GM18499 (cell line): ENCODE data around the gene SPATA3.

Experiments used
- ATAC-seq: cut with Tn5 transposase; IDR thresholded peaks from one replicate; pipeline ENCODE4 v1.9.1; 2021; ENCODE audit warnings: moderate number of reproducible peaks; ENCODE audit not compliant: insufficient read depth, unreplicated experiment

Gene SPATA3

GRCh38 chr2:230995821-230996220 is at the start of gene SPATA3:
TSS of gene SPATA3 (plus strand) at chr2:230996121. CDS start at chr2:230996234, 113 bp downstream.
- ATAC-seq: no peak

GRCh38 chr2:230946429-230947234 is 49.3 kb upstream of the SPATA3 start:
- no peak for ATAC-seq

GRCh38 chr2:230947235-230947576 is 48.7 kb upstream of the SPATA3 start:
- no peak for ATAC-seq

DNA sequence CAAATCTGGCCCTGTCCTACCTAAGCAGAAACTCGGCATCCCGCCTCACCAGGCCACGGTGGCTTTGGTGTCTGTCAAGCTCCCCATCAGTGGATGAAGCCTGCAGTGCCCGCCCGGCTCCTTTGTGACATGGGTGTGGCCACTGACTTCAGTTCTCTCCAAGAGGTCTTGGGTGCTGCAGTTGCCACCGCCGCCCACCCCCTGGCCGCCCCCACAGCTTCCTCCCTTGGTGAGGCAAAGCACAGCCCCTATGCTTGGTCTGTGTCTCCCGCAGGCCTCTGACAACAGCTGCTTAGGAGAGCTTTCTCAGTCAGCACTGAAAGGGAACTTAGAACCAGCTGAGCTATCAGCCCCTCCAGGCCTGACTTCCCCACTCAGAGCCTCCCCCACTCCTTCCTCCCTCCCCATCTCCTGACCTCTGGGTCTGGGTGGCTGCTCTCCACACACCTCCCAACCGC is 48.0 kb upstream of the SPATA3 start:
- ATAC-seq: no peak

DNA sequence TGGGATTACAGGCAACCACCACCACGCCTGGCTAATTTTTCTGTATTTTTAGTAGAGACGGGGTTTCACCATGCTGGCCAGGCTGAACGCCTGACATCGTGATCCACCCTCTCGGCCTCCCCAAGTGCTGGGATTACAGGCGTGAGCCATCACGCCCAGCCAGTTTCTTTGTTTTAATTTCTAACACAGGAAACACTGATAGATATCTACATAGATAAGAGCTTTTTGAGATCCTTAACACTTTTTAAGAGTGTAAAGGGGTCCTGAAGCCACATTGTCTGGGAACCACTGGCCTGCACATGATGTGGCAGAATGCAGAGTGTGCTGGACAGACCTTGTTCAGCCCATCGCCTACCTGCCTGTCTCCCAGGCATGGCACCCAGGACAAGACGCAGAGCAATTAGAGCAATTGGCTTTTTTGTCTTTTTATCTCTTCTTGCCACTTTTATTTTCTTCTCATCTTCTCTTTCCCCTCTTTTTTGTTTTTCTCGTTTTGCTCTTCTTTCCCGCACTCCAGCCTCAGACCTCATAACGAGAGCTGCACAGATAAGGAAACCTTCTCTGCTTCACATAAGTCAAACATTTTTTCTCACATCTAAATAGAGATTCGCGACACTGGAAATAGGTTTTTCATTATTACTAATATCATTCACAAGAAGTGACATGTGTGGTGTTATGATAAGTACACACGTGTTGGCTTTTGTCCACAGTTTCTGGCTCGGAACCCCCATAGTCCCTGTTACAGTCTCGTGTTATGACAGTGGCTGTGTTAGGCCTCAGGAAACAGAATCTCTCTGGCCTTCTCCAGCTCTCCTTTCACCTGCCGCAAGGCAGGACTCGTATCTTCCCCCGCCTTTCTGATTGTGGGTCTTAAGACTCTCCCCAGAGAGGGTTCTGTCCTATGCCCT is 45.7 kb upstream of the SPATA3 start:
- peak; percentile 35 for ATAC-seq

GRCh38 chr2:230950874-230951339 is 45.0 kb upstream of the SPATA3 start:
- no peak for ATAC-seq

DNA sequence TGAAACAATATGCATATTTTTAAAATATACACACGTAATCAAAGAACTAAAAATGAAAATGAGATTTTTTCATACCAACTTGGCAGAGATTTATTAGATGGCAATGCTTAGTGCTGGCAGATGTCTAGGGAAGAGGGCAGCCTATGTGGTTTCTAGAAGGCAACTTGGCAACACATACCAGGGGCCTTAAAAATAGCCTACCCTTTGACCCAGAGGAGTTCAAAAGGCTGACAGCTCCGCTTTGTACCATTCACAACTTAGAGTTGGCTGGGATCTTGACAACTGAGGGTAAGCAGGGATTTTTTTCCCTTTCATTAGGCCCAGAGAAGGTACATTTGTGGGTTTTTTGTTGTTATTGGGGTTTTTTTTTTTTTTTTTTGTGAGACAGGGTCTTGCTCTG is 44.5 kb upstream of the SPATA3 start:
- no peak for ATAC-seq

- no peak for ATAC-seq
Measured at GRCh38 chr2:230952226-230952956, 43.5 kb upstream of the SPATA3 start.

DNA sequence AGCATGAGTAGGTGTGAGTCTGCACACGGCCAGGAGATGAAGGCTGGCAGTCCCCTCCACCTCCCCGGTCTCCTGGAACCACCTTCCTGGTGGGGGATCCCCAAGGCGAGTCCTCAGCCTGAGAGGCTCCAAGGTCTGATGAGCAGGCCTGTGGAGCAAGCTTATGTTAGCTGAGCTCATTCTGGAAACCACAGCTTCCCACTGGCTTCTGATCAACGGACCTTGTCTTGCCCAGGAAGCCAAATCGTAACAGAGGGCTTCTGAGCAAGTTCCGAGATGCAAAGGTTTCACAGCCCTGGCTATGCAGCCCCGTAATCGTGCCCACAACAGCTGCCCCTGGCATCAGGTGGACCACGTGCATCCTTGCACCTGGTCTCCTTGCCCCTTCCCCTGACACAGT is 42.1 kb upstream of the SPATA3 start:
- ATAC-seq: no peak

- ATAC-seq: no peak
Measured at GRCh38 chr2:230954746-230955145, 41.2 kb upstream of the SPATA3 start.

DNA sequence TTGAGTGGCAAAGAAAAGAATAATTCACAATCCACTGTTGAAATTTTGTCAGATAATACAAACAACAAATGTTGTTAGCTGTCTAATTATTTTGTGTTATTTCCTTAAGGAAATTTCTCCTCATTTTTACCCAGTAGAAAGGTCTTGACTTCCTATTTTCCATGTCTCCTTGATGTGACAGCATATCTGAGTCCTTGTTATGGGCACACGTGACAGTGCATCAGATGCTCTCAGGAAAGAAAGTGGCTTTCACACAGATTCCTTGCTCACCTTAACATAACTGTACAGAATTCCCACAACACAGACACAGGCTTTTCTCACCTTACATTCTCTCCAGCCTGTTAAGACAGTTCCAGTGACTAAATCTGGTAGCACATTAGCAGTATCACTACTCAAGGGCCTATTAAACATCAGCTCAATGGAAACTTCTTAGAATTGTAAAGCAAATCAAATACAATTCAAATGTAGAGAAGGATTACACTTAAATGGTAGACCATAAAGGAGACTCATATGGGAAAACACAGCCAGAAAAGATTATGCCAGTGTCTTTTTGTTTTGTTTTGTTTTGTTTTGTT is 40.7 kb upstream of the SPATA3 start:
- ATAC-seq: no peak

DNA sequence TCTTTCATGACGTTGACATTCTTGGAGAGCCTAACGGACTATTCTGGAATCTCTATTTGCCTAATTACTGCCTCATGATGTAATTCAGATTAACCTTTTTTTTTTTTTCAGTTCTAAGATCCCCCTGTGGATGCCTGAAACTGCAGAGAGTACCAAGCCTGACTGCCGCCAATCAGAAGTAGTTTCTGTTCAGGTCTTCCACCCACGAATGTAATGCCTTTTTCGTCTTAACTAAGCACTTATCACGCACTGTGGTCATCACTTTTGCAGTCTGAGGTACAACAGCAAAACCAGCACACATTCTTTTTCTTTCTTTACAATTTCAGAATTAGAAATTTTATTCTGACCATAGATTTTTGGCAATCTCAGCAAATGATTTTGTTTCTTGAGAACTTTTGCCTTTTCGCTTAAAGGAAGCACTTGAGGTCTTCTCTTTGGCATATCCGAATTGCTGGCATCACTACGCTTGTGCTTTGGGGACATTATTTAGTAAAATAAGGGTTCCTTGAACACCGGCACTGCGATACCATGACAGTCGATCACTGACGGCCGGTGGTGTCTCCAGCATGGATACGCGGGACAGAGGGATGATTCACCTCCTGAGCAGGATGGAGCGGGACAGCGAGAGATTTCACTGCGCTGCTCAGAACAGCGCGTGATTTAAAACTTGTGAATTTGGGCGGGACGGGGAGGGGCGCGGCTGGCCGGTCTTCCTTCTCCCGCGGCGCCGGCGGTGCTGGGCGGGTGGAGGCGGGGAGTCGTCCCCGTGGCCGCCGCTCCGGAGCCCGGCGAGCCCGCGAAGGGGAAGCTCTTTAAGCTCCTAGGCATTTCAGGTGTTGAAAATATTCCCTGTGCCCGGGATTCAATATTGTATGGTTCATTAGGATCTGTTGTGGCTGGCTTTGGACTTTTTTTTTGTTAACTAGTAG is 38.8 kb upstream of the SPATA3 start:
- ATAC-seq: peak; percentile 51

DNA sequence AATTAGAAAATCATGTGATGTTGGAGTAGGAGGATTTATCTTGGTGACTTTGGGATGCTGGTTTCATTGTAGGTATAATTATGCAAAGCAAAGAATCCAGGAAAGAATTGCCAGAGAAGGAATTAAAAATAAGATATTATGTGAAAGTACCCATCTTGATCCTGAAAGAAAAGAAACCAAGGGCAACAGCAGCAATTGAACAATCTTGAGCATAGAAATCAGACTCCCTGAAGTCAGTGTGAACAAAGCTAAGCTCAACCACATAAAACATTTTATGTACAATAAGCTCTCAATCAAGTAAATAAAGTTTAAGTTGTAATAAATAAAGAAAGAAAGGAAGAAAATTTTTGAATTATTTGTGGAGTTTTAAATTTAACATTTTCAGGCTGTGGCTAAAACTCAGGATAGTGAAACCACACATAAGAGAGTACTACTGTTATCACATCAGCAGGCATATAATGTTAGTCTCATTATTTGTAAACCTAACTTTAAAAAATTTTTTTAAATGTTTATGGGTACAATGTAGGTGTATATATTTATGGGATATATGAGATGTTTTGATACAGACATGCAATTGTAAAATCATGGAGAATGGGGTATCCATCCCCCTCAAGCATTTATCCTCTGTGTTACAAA is 38.0 kb upstream of the SPATA3 start:
- ATAC-seq: no peak

DNA sequence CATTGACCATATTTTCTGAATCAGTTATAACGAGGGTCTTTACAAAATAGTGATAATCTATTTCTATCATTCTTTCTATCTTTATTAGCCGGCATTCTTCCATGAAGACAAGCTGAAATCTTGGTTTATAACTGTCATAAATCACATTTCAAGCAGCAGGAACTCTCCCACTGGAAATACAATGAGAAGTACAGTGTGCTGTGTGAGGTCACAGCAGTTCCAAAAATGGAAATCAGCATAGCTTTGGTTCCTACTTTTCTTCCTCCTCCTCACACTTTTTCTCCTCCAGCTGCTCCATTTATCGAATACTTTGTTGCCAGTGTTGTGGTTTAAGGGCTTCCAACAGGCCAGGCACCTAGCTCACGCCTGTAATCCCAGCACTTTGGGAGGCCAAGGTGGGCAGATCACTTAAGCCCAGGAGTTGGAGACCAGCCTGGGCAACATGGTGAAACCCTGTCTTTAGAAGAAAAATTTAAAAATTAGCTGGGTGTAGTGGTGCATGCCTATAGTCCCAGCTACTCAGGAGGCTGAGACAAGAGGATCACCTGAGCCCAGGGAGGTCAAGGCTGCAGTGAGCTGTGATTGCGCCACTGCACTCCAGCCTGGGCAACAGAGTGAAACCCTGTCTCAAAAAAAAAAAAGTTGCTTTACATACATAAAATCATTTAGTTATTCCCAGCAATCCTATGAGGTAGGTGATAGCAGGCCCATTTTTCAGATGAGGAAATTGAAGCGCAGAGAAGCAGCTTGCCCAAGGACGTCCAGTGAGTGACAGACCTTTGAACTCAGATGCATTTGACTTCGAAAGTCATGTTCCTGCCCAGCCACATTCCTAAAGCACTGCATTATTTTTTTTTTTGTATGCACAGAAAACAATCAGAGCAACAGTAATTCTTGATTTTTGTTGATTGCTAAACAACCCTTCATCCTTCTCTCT is 36.8 kb upstream of the SPATA3 start:
- no peak for ATAC-seq

DNA sequence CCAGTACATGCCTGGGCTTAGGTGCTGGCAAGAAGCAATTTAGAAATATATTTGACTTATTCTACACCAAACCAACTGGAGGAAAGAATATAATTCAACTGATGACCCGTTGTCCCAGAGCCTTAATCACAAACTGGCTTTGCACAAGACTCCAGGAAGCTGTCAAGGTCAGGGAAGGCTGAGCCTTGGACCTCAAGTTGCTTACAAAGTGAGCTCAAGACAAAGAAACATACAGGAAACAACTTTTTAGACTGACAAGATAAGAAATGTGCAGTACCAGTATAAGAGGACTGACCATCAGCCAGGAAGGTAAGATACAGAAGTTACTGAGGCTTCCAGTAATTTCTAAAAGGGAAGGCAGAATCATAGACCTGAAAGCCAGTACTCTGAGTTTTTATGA is 35.9 kb upstream of the SPATA3 start:
- ATAC-seq: no peak

DNA sequence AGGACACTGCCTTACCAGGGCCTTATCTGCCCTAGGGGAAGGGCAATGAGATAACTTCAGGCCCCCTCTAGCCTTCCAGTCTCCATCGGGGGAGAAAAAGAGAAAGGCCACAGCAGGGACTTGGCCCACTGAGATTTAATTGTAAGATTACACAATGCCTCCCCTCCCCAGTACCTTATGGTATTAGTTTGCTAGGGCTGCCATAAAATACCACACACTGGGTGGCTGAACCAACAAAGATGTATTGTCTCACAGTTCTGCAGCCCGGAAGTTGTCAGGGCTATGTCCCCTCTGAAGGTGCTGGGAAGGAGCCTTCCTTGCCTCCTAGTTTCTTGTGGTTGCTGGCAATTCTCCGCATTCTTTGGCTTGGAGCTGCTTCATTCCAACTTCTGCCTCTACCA is 34.8 kb upstream of the SPATA3 start:
- no peak for ATAC-seq

DNA sequence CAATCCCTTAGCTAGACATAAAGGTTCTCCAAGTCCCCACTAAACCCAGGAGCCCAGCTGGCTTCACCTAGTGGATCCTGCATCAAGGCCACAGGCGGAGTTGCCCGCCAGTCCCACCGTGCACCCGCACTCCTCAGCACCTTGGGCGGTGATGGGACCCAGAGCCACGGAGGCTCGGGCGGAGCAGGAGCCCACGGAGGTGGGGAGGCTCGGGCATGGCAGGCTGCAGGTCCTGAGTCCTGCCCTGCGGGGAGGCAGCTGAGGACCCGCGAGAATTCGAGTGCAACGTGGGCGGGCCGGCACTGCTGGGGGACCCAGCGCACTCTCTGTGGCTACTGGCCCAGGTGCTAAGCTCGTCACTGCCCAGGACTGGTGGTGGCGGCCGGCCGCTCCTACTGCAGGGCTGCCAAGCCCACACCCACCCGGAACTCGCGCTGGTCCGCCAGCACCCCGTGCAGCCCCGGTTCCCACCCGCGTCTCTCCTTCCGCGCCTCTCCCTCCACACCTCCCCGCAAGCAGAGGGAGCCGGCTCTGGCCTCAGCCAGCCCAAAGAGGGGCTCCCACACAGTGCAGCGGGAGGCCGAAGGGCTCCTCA is 31.7 kb upstream of the SPATA3 start:
- no peak for ATAC-seq
